Measurements from ENCODE around the gene MAP2K7. TPM values are rescaled to one million over a fixed set of nuclear protein-coding genes. Genes with fewer than 3 reads are reported as not detected.
"Not testable (repeated sequence)": the region's sequence is repeated elsewhere in the genome, so short reads cannot be mapped to it uniquely, and the experiment has no call there.

The MAP2K7 gene
- total RNA-seq (2012; rRNA removed): 5.6 and 10.7 TPM in 2 replicates

GRCh38 chr19:7903244-7904073 is at the start of gene MAP2K7:
TSS of gene MAP2K7 (plus strand) at chr19:7903877. CDS start at chr19:7903945, 68 bp downstream.
- Histone ChIP-seq H3K36me3 (ENCODE audit: insufficient read depth, low read length) (peaks cover 13% of the 10 kb centered on the region), H3K4me2 (ENCODE audit: low read length) (peak within 1 kb of the TSS; percentile 94), H3K9me3 (replicated peaks; ENCODE audit: low read length) (no peaks in the 10 kb centered on the region), H3K4me3 (ENCODE audit: low read length) (peak within 1 kb of the TSS; percentile 81), H3K9ac (ENCODE audit: low read depth, low read length) (peak within 1 kb of the TSS; percentile 93), H3K4me1 (ENCODE audit: control insufficient read depth, insufficient read depth, low read length) (peaks cover 16% of the 10 kb centered on the region), H3K27me3 (ENCODE audit: control insufficient read depth, insufficient read depth, low read length) (no peaks in the 10 kb centered on the region)

GRCh38 chr19:7855426-7856108 is 48.1 kb upstream of the MAP2K7 start:
- Histone ChIP-seq H3K9me3 (replicated peaks; ENCODE audit: low read length) (no peaks in the 10 kb centered on the region), H3K36me3 (ENCODE audit: insufficient read depth, low read length) (no peaks in the 10 kb centered on the region), H3K27me3 (ENCODE audit: control insufficient read depth, insufficient read depth, low read length) (no peaks in the 10 kb centered on the region), H3K4me3 (ENCODE audit: low read length) (no peak overlapping the region), H3K4me2 (ENCODE audit: low read length) (no peak overlapping the region), H3K4me1 (ENCODE audit: control insufficient read depth, insufficient read depth, low read length) (no peaks in the 10 kb centered on the region), H3K9ac (ENCODE audit: low read depth, low read length) (no peak overlapping the region)

- H3K4me3 ChIP-seq (ENCODE audit: low read length): no peak overlapping the region
- H3K4me2 ChIP-seq (ENCODE audit: low read length): no peak overlapping the region
- H3K27me3 ChIP-seq (ENCODE audit: control insufficient read depth, insufficient read depth, low read length): no peaks in the 10 kb centered on the region
- no peaks in the 10 kb centered on the region for H3K36me3 ChIP-seq (ENCODE audit: insufficient read depth, low read length)
- no peak overlapping the region for H3K9ac ChIP-seq (ENCODE audit: low read depth, low read length)
- H3K4me1 ChIP-seq (ENCODE audit: control insufficient read depth, insufficient read depth, low read length): no peaks in the 10 kb centered on the region
- H3K9me3 ChIP-seq (replicated peaks; ENCODE audit: low read length): no peaks in the 10 kb centered on the region
These were observed 47.5 kb upstream of the MAP2K7 start for GRCh38 chr19:7856109-7856591.

- Histone ChIP-seq H3K9ac (ENCODE audit: low read depth, low read length) (no peak overlapping the region), H3K9me3 (replicated peaks; ENCODE audit: low read length) (no peaks in the 10 kb centered on the region), H3K36me3 (ENCODE audit: insufficient read depth, low read length) (no peaks in the 10 kb centered on the region), H3K27me3 (ENCODE audit: control insufficient read depth, insufficient read depth, low read length) (no peaks in the 10 kb centered on the region), H3K4me1 (ENCODE audit: control insufficient read depth, insufficient read depth, low read length) (no peaks in the 10 kb centered on the region), H3K4me3 (ENCODE audit: low read length) (no peak overlapping the region), H3K4me2 (ENCODE audit: low read length) (no peak overlapping the region)
These were observed 46.7 kb upstream of the MAP2K7 start for GRCh38 chr19:7856679-7857663.

GRCh38 chr19:7857727-7858108 is 46.0 kb upstream of the MAP2K7 start:
- Histone ChIP-seq H3K4me2 (ENCODE audit: low read length) (no peak overlapping the region), H3K4me3 (ENCODE audit: low read length) (no peak overlapping the region), H3K9me3 (replicated peaks; ENCODE audit: low read length) (no peaks in the 10 kb centered on the region), H3K27me3 (ENCODE audit: control insufficient read depth, insufficient read depth, low read length) (no peaks in the 10 kb centered on the region), H3K36me3 (ENCODE audit: insufficient read depth, low read length) (no peaks in the 10 kb centered on the region), H3K9ac (ENCODE audit: low read depth, low read length) (no peak overlapping the region), H3K4me1 (ENCODE audit: control insufficient read depth, insufficient read depth, low read length) (no peaks in the 10 kb centered on the region)

- Histone ChIP-seq H3K4me3 (ENCODE audit: low read length) (no peak overlapping the region), H3K9ac (ENCODE audit: low read depth, low read length) (no peak overlapping the region), H3K36me3 (ENCODE audit: insufficient read depth, low read length) (no peaks in the 10 kb centered on the region), H3K9me3 (replicated peaks; ENCODE audit: low read length) (no peaks in the 10 kb centered on the region), H3K4me1 (ENCODE audit: control insufficient read depth, insufficient read depth, low read length) (no peaks in the 10 kb centered on the region), H3K27me3 (ENCODE audit: control insufficient read depth, insufficient read depth, low read length) (no peaks in the 10 kb centered on the region), H3K4me2 (ENCODE audit: low read length) (no peak overlapping the region)
These were observed 45.4 kb upstream of the MAP2K7 start for GRCh38 chr19:7858109-7858770.

GRCh38 chr19:7859087-7859486 is 44.6 kb upstream of the MAP2K7 start:
- H3K4me1 ChIP-seq (ENCODE audit: control insufficient read depth, insufficient read depth, low read length); H3K36me3 ChIP-seq (ENCODE audit: insufficient read depth, low read length); H3K27me3 ChIP-seq (ENCODE audit: control insufficient read depth, insufficient read depth, low read length); H3K9ac ChIP-seq (ENCODE audit: low read depth, low read length); H3K4me3 ChIP-seq (ENCODE audit: low read length); H3K9me3 ChIP-seq (replicated peaks; ENCODE audit: low read length); H3K4me2 ChIP-seq (ENCODE audit: low read length): not testable (repeated sequence)

GRCh38 chr19:7859831-7860713 is 43.6 kb upstream of the MAP2K7 start:
- H3K9ac ChIP-seq (ENCODE audit: low read depth, low read length): no peak overlapping the region
- H3K4me1 ChIP-seq (ENCODE audit: control insufficient read depth, insufficient read depth, low read length): no peaks in the 10 kb centered on the region
- H3K36me3 ChIP-seq (ENCODE audit: insufficient read depth, low read length): no peaks in the 10 kb centered on the region
- H3K27me3 ChIP-seq (ENCODE audit: control insufficient read depth, insufficient read depth, low read length): no peaks in the 10 kb centered on the region
- no peaks in the 10 kb centered on the region for H3K9me3 ChIP-seq (replicated peaks; ENCODE audit: low read length)
- no peak overlapping the region for H3K4me3 ChIP-seq (ENCODE audit: low read length)
- no peak overlapping the region for H3K4me2 ChIP-seq (ENCODE audit: low read length)

GRCh38 chr19:7860714-7861618 is 42.7 kb upstream of the MAP2K7 start:
- H3K27me3 ChIP-seq (ENCODE audit: control insufficient read depth, insufficient read depth, low read length): no peaks in the 10 kb centered on the region
- no peak overlapping the region for H3K9ac ChIP-seq (ENCODE audit: low read depth, low read length)
- no peaks in the 10 kb centered on the region for H3K36me3 ChIP-seq (ENCODE audit: insufficient read depth, low read length)

More at GRCh38 chr19:7860714-7861618, 42.7 kb upstream of the MAP2K7 start:
- no peak overlapping the region for H3K4me3 ChIP-seq (ENCODE audit: low read length)
- H3K4me2 ChIP-seq (ENCODE audit: low read length): no peak overlapping the region
- no peaks in the 10 kb centered on the region for H3K9me3 ChIP-seq (replicated peaks; ENCODE audit: low read length)
- H3K4me1 ChIP-seq (ENCODE audit: control insufficient read depth, insufficient read depth, low read length): no peaks in the 10 kb centered on the region

Measured in skeletal muscle satellite cell (primary cell).